ENCODE data around the gene CEBPB. TPM values are rescaled to one million over a fixed set of nuclear protein-coding genes. Genes with fewer than 3 reads are reported as not detected.
"Not testable (repeated sequence)": the region's sequence is repeated elsewhere in the genome, so short reads cannot be mapped to it uniquely, and the experiment has no call there.

CEBPB gene
- total and polyA plus RNA-seq, 9 donors, result 5.3 to 14.2 (median 7.7) TPM

GRCh38 chr20:50165684-50166554 lies 24.7 kb upstream of the CEBPB start:
- peaks cover 26% of the 10 kb centered on the region for H3K4me1 ChIP-seq (ENCODE audit: control insufficient read depth, insufficient read depth, low read length)
- H3K9me3 ChIP-seq (replicated peaks; ENCODE audit: control insufficient read depth, low read depth, low read length), result peaks cover 3% of the 10 kb centered on the region
- peak overlapping the region; percentile 93 for H3K27ac ChIP-seq (ENCODE audit: low read length)
- H3K36me3 ChIP-seq (ENCODE audit: control insufficient read depth, insufficient read depth, low read length), result no peaks in the 10 kb centered on the region
- 4% methylated on average over 16 of the region's 20 CpGs for WGBS (ENCODE audit: insufficient coverage)
- DNase-seq, result peak; percentile 99
- H3K4me3 ChIP-seq (ENCODE audit: low read length), result peak overlapping the region; percentile 36
- H3K27me3 ChIP-seq (ENCODE audit: control insufficient read depth, insufficient read depth, low read length), result no peaks in the 10 kb centered on the region

GRCh38 chr20:50169329-50169823 lies 21.3 kb upstream of the CEBPB start:
- Histone ChIP-seq H3K27me3 (ENCODE audit: control insufficient read depth, insufficient read depth, low read length) (no peaks in the 10 kb centered on the region), H3K36me3 (ENCODE audit: control insufficient read depth, insufficient read depth, low read length) (no peaks in the 10 kb centered on the region), H3K9me3 (replicated peaks; ENCODE audit: control insufficient read depth, low read depth, low read length) (peaks cover 3% of the 10 kb centered on the region), H3K4me3 (ENCODE audit: low read length) (no peak overlapping the region), H3K27ac (ENCODE audit: low read length) (no peak overlapping the region), H3K4me1 (ENCODE audit: control insufficient read depth, insufficient read depth, low read length) (peaks cover 33% of the 10 kb centered on the region)
- WGBS (ENCODE audit: insufficient coverage), result 37% methylated on average over 5 of the region's 5 CpGs
- DNase-seq, result peak; percentile 80

- H3K36me3 ChIP-seq (ENCODE audit: control insufficient read depth, insufficient read depth, low read length), result no peaks in the 10 kb centered on the region
- WGBS (ENCODE audit: insufficient coverage), result 83% methylated on average over 8 of the region's 14 CpGs
- no peak for DNase-seq
- peaks cover 3% of the 10 kb centered on the region for H3K9me3 ChIP-seq (replicated peaks; ENCODE audit: control insufficient read depth, low read depth, low read length)
- H3K27me3 ChIP-seq (ENCODE audit: control insufficient read depth, insufficient read depth, low read length), result no peaks in the 10 kb centered on the region
- H3K4me1 ChIP-seq (ENCODE audit: control insufficient read depth, insufficient read depth, low read length), result peaks cover 29% of the 10 kb centered on the region
- no peak overlapping the region for H3K4me3 ChIP-seq (ENCODE audit: low read length)
- H3K27ac ChIP-seq (ENCODE audit: low read length), result no peak overlapping the region
Measured at GRCh38 chr20:50170549-50171220, 19.9 kb upstream of the CEBPB start.

GRCh38 chr20:50172347-50173013 lies 18.1 kb upstream of the CEBPB start:
- DNase-seq, result peak; percentile 89
- under 1% methylated on average over 18 of the region's 36 CpGs for WGBS (ENCODE audit: insufficient coverage)
- Histone ChIP-seq H3K9me3 (replicated peaks; ENCODE audit: control insufficient read depth, low read depth, low read length) (peaks cover 3% of the 10 kb centered on the region), H3K27me3 (ENCODE audit: control insufficient read depth, insufficient read depth, low read length) (no peaks in the 10 kb centered on the region), H3K27ac (ENCODE audit: low read length) (peak overlapping the region; percentile 84), H3K4me3 (ENCODE audit: low read length) (peak overlapping the region; percentile 58), H3K4me1 (ENCODE audit: control insufficient read depth, insufficient read depth, low read length) (peaks cover 17% of the 10 kb centered on the region), H3K36me3 (ENCODE audit: control insufficient read depth, insufficient read depth, low read length) (no peaks in the 10 kb centered on the region)

GRCh38 chr20:50174456-50174855 lies 16.2 kb upstream of the CEBPB start:
- 92% methylated on average over 4 of the region's 5 CpGs for WGBS (ENCODE audit: insufficient coverage)
- no peaks in the 10 kb centered on the region for H3K27me3 ChIP-seq (ENCODE audit: control insufficient read depth, insufficient read depth, low read length)
- no peak for DNase-seq
- peaks cover 14% of the 10 kb centered on the region for H3K4me1 ChIP-seq (ENCODE audit: control insufficient read depth, insufficient read depth, low read length)
- no peak overlapping the region for H3K27ac ChIP-seq (ENCODE audit: low read length)
- peaks cover 2% of the 10 kb centered on the region for H3K9me3 ChIP-seq (replicated peaks; ENCODE audit: control insufficient read depth, low read depth, low read length)
- no peak overlapping the region for H3K4me3 ChIP-seq (ENCODE audit: low read length)
- H3K36me3 ChIP-seq (ENCODE audit: control insufficient read depth, insufficient read depth, low read length), result no peaks in the 10 kb centered on the region

- no peak overlapping the region for H3K27ac ChIP-seq (ENCODE audit: low read length)
- H3K4me1 ChIP-seq (ENCODE audit: control insufficient read depth, insufficient read depth, low read length), result peaks cover 14% of the 10 kb centered on the region
- no peaks in the 10 kb centered on the region for H3K9me3 ChIP-seq (replicated peaks; ENCODE audit: control insufficient read depth, low read depth, low read length)
- 94% methylated on average over 10 of the region's 18 CpGs for WGBS (ENCODE audit: insufficient coverage)
- no peaks in the 10 kb centered on the region for H3K27me3 ChIP-seq (ENCODE audit: control insufficient read depth, insufficient read depth, low read length)
- no peak overlapping the region for H3K4me3 ChIP-seq (ENCODE audit: low read length)
- H3K36me3 ChIP-seq (ENCODE audit: control insufficient read depth, insufficient read depth, low read length), result no peaks in the 10 kb centered on the region
- DNase-seq, result no peak
Measured at GRCh38 chr20:50175938-50176933, 14.4 kb upstream of the CEBPB start.

- H3K4me3 ChIP-seq (ENCODE audit: low read length), result not testable (repeated sequence)
Measured at GRCh38 chr20:50178672-50179071, 12.0 kb upstream of the CEBPB start.

GRCh38 chr20:50181344-50181743 lies 9.3 kb upstream of the CEBPB start:
- Histone ChIP-seq H3K27me3 (ENCODE audit: control insufficient read depth, insufficient read depth, low read length) (no peaks in the 10 kb centered on the region), H3K4me3 (ENCODE audit: low read length) (no peak overlapping the region), H3K27ac (ENCODE audit: low read length) (no peak overlapping the region), H3K4me1 (ENCODE audit: control insufficient read depth, insufficient read depth, low read length) (no peaks in the 10 kb centered on the region), H3K36me3 (ENCODE audit: control insufficient read depth, insufficient read depth, low read length) (no peaks in the 10 kb centered on the region), H3K9me3 (replicated peaks; ENCODE audit: control insufficient read depth, low read depth, low read length) (no peaks in the 10 kb centered on the region)
- WGBS (ENCODE audit: insufficient coverage), result 87% methylated on average over 4 of the region's 10 CpGs
- DNase-seq, result no peak

More at GRCh38 chr20:50178672-50179071, 12.0 kb upstream of the CEBPB start:
- not testable (repeated sequence) for H3K9me3 ChIP-seq (replicated peaks; ENCODE audit: control insufficient read depth, low read depth, low read length); H3K27ac ChIP-seq (ENCODE audit: low read length); H3K36me3 ChIP-seq (ENCODE audit: control insufficient read depth, insufficient read depth, low read length); DNase-seq; H3K4me1 ChIP-seq (ENCODE audit: control insufficient read depth, insufficient read depth, low read length); H3K27me3 ChIP-seq (ENCODE audit: control insufficient read depth, insufficient read depth, low read length)
- WGBS (ENCODE audit: insufficient coverage), result no CpG with 5 or more reads among the region's 9 CpGs

- H3K36me3 ChIP-seq (ENCODE audit: control insufficient read depth, insufficient read depth, low read length), result no peaks in the 10 kb centered on the region
- WGBS (ENCODE audit: insufficient coverage), result 100% methylated on average over 1 of the region's 2 CpGs
Measured at GRCh38 chr20:50182346-50182745, 8.3 kb upstream of the CEBPB start.

More at GRCh38 chr20:50182346-50182745, 8.3 kb upstream of the CEBPB start:
- H3K4me1 ChIP-seq (ENCODE audit: control insufficient read depth, insufficient read depth, low read length), result no peaks in the 10 kb centered on the region
- no peaks in the 10 kb centered on the region for H3K9me3 ChIP-seq (replicated peaks; ENCODE audit: control insufficient read depth, low read depth, low read length)
- no peak for DNase-seq
- no peaks in the 10 kb centered on the region for H3K27me3 ChIP-seq (ENCODE audit: control insufficient read depth, insufficient read depth, low read length)
- H3K27ac ChIP-seq (ENCODE audit: low read length), result no peak overlapping the region
- H3K4me3 ChIP-seq (ENCODE audit: low read length), result no peak overlapping the region
